Activated CD8-positive, alpha-beta T cell treated with anti-CD3 and anti-CD28 coated beads, Interleukin-2, amount 10 ng/mL, durations not matched to agents 7 days and 5 days (primary cell): ENCODE data around the gene HOMER2. TPM values are rescaled to one million over a fixed set of nuclear protein-coding genes. Genes with fewer than 3 reads are reported as not detected.
"Not testable (repeated sequence)": the region's sequence is repeated elsewhere in the genome, so short reads cannot be mapped to it uniquely, and the experiment has no call there.

Source experiments
- ATAC-seq: fragments of 150-1000 bp; cut with Tn5 transposase; one replicate; pipeline ENCODE4 v1.10.0; 2021; ENCODE audit warnings: moderate library complexity
- CTCF ChIA-PET: fragments of 350-600 bp; sonication (Branson Sonifier 250); formaldehyde crosslinking; loops from one replicate; lab custom pipeline; 2021; ENCODE audit warnings: antibody characterized with exemption; lab: Charles Lee
- POLR2A ChIA-PET: fragments of 350-600 bp; sonication (Branson Sonifier 250); formaldehyde crosslinking; loops from one replicate; lab custom pipeline; 2021; ENCODE audit warnings: antibody characterized with exemption; lab: Charles Lee
- DNase-seq: peaks from one replicate; pipeline ENCODE4 v3.0.0-alpha.2; 2020
- H3K27ac Mint-ChIP-seq: one replicate; pipeline ENCODE4 v1.8.0; 2021; ENCODE audit warnings: mild to moderate bottlenecking, mixed read lengths
- H3K27me3 Mint-ChIP-seq: one replicate; pipeline ENCODE4 v1.8.0; 2021; ENCODE audit warnings: low read depth, mixed read lengths
- H3K36me3 Mint-ChIP-seq: one replicate; pipeline ENCODE4 v1.8.0; 2021; ENCODE audit warnings: low read depth, mixed read lengths
- H3K4me1 Mint-ChIP-seq: one replicate; pipeline ENCODE4 v1.8.0; 2021; ENCODE audit warnings: low read depth, mixed read lengths
- H3K4me3 Mint-ChIP-seq: one replicate; pipeline ENCODE4 v1.8.0; 2021; ENCODE audit warnings: mild to moderate bottlenecking, mixed read lengths
- H3K9me3 Mint-ChIP-seq: one replicate; pipeline ENCODE4 v1.8.0; 2022; ENCODE audit warnings: mixed read lengths; ENCODE audit not compliant: insufficient read depth
- total RNA-seq, 2 experiments: library from RNA; stranded (reverse); gene quantifications; one replicate each; pipeline ENCODE4 v1.2.3, GENCODE V29; 2021

The HOMER2 gene
- total RNA-seq, 2 experiments from 2014 or later = 12.0 to 12.8 TPM

DNA sequence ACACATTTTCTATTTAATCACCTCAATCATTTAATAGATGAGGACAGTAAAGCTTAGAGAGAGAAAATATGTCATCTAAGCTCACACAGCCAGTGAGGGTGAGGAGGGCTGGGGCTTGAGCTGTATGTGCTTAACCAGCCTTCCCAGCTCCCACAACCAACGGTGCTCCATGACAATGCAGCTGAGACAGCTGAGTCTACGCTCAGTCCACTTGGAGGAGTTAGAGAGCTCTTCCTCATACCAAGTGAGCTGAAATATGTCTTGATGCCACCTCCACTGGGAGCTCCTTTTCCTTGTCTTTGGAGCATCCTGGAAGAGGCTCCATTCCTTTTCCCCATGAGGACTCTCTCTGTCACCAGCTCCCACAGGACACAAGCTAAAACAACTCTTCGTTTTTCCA is 9.3 kb downstream of the HOMER2 start:
- Mint-ChIP-seq H3K27me3 (peaks cover 11% of the 10 kb centered on the region), H3K27ac (no peak overlapping the region), H3K9me3 (no peaks in the 10 kb centered on the region), H3K36me3 (no peaks in the 10 kb centered on the region), H3K4me3 (no peak overlapping the region), H3K4me1 (no peaks in the 10 kb centered on the region)
- POLR2A ChIA-PET = no interaction called here
- ATAC-seq (no peak), DNase-seq (no peak)
- CTCF ChIA-PET = no interaction called here

DNA sequence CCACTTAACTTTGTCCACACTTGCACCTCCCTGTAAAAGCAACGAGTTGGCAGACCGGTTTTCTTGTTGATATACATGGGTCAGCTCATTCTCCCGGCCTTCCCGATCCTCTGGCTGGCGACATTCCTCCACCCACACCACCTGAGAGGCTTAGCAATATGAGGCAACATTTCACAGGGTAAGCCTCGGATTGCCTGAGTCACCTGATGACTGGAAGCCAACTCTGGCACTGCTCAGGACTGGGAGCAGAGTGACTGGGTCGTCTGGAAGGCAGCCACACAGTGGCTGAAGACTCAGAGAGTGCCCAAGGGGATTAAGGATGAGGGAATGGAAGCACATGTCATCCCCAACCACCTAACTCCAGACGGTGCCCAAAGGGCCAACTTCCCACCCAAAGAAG is 9.8 kb downstream of the HOMER2 start:
- Mint-ChIP-seq H3K9me3 (no peaks in the 10 kb centered on the region), H3K4me3 (no peak overlapping the region), H3K36me3 (no peaks in the 10 kb centered on the region), H3K27ac (no peak overlapping the region), H3K27me3 (peaks cover 11% of the 10 kb centered on the region), H3K4me1 (no peaks in the 10 kb centered on the region)
- ATAC-seq = no peak
- DNase-seq = no peak
- CTCF ChIA-PET = no interaction called here
- POLR2A ChIA-PET = no interaction called here

DNA sequence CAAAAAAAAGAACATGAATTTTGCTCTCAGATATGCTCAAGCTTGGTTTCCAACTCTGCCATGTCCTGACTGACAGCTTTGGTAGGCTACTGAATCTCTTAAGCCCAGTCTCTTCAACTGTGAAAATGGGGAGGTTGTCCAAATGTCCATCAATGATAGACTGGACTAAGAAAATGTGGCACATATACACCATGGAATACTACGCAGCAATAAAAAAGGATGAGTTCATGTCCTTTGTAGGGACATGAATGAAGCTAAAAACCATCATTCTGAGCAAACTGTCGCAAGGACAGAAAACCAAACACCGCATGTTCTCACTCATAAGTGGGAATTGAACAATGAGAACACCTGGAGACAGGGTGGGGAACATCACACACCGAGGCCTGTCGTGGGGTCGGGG is 12.8 kb downstream of the HOMER2 start:
- not testable (repeated sequence) for H3K36me3 Mint-ChIP-seq

DNA sequence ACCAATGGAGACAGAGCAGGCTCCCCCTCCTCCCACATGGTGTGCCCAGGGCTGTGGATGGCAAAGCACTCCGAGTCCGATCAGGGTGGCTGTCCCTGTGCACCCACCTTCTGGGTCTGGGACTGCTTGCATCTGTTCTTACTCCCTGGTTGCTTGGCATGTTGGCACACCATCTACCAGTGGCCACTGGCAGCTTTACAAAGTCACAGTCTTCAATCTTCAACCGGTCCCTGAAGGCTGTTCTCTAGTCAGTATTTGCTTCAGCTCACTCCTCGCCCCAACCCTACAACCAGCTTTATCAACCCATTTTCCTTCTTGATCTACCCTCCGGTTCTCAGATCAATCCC is 14.8 kb downstream of the HOMER2 start:
- ATAC-seq (no peak), DNase-seq (no peak)
- Mint-ChIP-seq H3K9me3 (no peaks in the 10 kb centered on the region), H3K36me3 (no peaks in the 10 kb centered on the region), H3K27me3 (peaks cover 5% of the 10 kb centered on the region), H3K4me1 (no peaks in the 10 kb centered on the region), H3K4me3 (no peak overlapping the region), H3K27ac (no peak overlapping the region)
- POLR2A ChIA-PET = no interaction called here
- CTCF ChIA-PET = no interaction called here

More for the DNA sequence above, 12.8 kb downstream of the HOMER2 start:
- POLR2A ChIA-PET, H3K4me1 Mint-ChIP-seq, H3K4me3 Mint-ChIP-seq, ATAC-seq, H3K27me3 Mint-ChIP-seq, DNase-seq, CTCF ChIA-PET, H3K27ac Mint-ChIP-seq, H3K9me3 Mint-ChIP-seq: not testable (repeated sequence)

DNA sequence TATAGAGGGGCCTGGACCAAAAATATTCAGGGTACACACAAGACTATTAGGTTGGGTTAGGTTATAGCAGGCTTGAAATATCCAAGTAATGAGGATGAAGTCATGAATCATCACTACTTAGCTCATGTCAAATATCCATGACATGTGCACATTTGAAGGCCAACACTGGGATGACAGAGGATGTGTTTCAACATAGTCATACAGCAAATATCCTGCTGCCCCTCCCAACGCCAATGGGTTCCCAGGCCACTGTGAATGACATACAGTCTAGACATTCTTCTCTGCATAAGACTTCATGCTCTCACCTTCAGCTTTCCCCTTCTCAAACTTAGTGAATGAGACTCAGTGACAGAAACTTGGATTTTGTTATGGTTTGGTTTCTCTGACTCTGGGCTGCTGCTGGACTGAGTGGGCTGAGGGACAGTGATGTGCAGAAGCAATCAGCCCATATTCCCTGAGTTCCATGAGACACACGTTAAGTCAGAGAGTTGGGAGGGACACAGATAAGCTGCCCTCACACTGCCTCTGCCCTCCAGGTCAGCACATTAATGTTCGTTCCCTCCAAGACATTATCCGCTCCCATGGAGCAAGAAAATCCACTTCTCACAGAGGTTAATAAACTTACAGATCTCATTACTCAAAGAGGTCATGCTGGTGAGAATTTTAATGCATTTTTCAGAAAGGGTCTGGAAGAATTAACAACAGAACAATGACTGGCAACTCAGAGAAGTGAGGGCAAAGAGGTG is 15.4 kb downstream of the HOMER2 start:
- DNase-seq (no peak), ATAC-seq (no peak)
- Mint-ChIP-seq H3K36me3 (no peaks in the 10 kb centered on the region), H3K9me3 (no peaks in the 10 kb centered on the region), H3K27ac (no peak overlapping the region), H3K27me3 (peaks cover 5% of the 10 kb centered on the region), H3K4me3 (no peak overlapping the region), H3K4me1 (no peaks in the 10 kb centered on the region)
- CTCF ChIA-PET = no interaction called here
- POLR2A ChIA-PET = interaction anchor here (0.8 kb wide), 1 partner anchor 23 kb away, joined by 3 read pairs; no protein-coding TSS in a partner anchor

DNA sequence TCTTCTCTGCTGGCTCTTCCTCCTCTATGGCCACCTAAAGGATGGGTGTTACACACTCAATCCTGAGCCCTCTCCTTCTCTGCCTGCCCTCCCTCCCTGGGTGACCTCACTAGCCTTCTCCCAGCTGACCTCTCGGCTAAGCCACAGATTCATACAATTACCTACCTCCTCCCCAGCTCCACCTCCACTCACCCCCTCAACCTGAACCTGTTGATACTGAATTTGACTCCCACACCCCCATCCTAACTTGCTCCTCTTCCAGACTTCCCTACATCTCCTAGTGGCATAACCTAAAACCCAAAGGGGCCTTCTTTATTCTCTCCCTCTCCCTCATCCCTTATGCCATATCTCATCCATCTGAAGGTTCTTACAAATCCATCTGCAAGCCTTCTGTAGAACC is 17.1 kb downstream of the HOMER2 start:
- no peaks in the 10 kb centered on the region for H3K36me3 Mint-ChIP-seq
- POLR2A ChIA-PET = no interaction called here
- H3K9me3 Mint-ChIP-seq = no peaks in the 10 kb centered on the region
- peak overlapping the region; percentile 19 for H3K27ac Mint-ChIP-seq
- DNase-seq = no peak
- H3K4me1 Mint-ChIP-seq = no peaks in the 10 kb centered on the region
- H3K4me3 Mint-ChIP-seq = no peak overlapping the region
- no peak for ATAC-seq
- CTCF ChIA-PET = no interaction called here
- peaks cover 3% of the 10 kb centered on the region for H3K27me3 Mint-ChIP-seq

DNA sequence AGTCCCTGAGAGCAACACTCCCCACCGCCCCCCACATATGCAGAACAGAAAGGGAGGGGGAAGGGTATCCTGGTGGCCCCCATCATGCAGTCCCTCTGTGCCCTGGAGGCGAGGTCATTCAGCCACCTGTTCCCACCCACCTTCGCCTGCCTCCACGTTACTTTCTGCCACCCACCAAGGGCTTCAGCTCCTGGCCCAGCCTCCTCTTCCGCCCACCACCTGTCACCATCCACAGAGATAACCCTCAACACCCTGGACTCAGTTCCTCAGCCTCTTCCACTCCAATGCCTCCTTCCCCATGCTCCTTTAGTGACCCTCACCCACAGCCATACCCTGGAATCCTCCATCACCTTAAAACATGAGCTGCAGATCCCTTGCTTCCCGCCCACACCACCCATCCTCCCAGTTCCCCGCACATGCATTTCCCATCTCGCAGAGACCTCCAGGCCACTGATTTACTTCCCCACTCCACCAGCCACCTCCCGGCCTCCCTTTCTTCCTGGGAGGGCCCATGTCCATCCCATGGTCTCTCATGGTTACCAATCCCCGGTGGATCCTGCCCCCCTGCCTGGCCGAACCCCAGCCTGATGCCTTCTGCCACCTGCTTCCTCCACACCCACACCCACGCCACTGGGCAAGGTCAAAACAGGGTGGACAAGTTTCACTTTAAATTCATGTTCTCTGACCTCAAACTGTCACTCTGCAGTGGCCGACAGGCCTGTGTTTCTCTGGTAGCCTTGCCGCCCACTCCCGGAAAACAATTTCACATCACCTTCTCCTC is 18.2 kb downstream of the HOMER2 start:
- Mint-ChIP-seq H3K27me3 (peaks cover 3% of the 10 kb centered on the region), H3K4me1 (no peaks in the 10 kb centered on the region), H3K9me3 (no peaks in the 10 kb centered on the region), H3K4me3 (no peak overlapping the region), H3K36me3 (no peaks in the 10 kb centered on the region), H3K27ac (no peak overlapping the region)
- ChIA-PET CTCF (no interaction called here), POLR2A (no interaction called here)
- DNase-seq = no peak
- ATAC-seq = no peak

DNA sequence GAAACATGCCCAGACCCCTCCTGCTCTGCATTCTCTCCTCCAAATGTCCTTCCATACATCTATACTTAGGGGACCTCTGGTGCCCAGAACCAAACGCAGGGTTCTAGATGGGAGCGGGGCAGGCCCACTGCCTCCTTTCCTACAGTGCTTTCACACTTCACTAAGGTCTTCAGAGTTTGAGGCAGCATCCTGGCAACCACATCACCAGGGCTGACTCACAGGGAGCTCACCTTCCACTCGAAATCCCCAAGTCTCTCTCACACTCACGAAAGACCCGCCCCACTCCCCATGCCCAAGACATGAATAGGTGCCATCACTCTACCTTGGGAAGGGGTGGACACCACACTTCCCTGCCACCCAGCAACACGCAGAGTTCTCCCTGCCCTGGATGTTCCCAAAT is 18.9 kb downstream of the HOMER2 start:
- DNase-seq (no peak), ATAC-seq (no peak)
- Mint-ChIP-seq H3K4me3 (no peak overlapping the region), H3K4me1 (no peaks in the 10 kb centered on the region), H3K27ac (no peak overlapping the region), H3K9me3 (no peaks in the 10 kb centered on the region), H3K36me3 (no peaks in the 10 kb centered on the region), H3K27me3 (peaks cover 3% of the 10 kb centered on the region)
- ChIA-PET POLR2A (no interaction called here), CTCF (no interaction called here)

DNA sequence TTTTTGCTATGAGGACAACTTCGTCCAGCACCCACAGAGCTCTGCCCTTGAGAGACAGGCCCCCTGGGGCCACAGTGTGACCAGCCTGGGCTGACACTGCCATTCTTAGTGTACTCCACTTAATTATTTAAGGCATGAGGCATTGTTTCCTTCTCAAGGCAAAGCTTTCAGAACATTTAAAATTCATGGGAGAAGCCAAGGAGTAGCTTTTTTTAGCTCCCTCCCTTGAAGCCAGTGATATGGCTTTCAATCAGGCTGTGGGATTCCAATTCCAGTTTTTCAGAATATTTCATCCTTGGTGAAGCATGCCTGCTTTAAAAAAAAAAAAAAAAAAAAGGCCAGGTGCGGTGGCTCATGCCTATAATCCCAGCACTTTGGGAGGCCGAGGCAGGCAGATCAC is 21.3 kb downstream of the HOMER2 start:
- CTCF ChIA-PET = no interaction called here

DNA sequence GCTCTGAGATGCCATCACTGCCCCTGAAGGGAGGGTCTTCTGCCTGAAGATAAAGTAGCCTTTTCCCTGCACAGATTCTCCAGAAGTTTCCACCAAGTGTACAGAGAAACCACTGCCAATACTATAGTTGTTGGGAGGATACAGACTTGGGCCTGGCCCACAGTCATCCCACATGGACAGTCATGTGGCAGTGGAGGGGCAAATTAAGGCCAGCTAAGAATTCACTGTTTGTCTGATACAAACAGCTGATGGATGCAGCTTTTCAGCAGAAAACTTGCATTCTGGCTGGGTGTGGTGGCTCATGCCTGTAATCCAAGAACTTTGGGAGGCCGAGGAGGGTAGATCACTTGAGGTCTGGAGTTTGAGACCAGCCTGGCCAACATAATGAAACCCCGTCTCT is 22.1 kb downstream of the HOMER2 start:
- Mint-ChIP-seq H3K27ac (no peak overlapping the region), H3K4me3 (no peak overlapping the region), H3K9me3 (no peaks in the 10 kb centered on the region), H3K27me3 (no peaks in the 10 kb centered on the region), H3K36me3 (no peaks in the 10 kb centered on the region), H3K4me1 (no peaks in the 10 kb centered on the region)
- POLR2A ChIA-PET = no interaction called here
- DNase-seq (no peak), ATAC-seq (no peak)
- CTCF ChIA-PET = no interaction called here

More for the DNA sequence above, 21.3 kb downstream of the HOMER2 start:
- peaks cover 3% of the 10 kb centered on the region for H3K27me3 Mint-ChIP-seq
- H3K4me1 Mint-ChIP-seq = no peaks in the 10 kb centered on the region
- H3K27ac Mint-ChIP-seq = no peak overlapping the region
- no peaks in the 10 kb centered on the region for H3K9me3 Mint-ChIP-seq
- DNase-seq (no peak), ATAC-seq (no peak)
- H3K4me3 Mint-ChIP-seq = no peak overlapping the region
- H3K36me3 Mint-ChIP-seq = no peaks in the 10 kb centered on the region
- POLR2A ChIA-PET = no interaction called here

DNA sequence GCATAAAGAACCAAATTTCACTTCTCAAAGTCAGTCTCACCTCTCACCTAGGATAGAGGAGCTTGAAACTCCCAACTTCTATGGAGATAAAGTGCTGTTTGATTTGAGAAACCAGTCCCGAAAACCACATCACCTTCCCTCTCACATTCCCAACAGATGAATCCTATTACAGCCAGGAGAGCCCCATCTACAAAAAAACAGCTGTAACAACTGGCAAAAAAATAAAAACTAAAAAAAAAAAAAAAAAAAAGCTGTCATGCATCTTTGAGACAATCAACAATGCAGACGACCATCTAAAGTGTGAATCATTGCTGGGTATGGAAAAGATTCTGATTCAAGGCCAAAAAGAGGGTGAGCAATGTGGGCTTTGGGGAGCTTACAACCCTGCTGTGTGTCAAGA is 23.8 kb downstream of the HOMER2 start:
- ChIA-PET CTCF (no interaction called here), POLR2A (no interaction called here)
- Mint-ChIP-seq H3K9me3 (no peaks in the 10 kb centered on the region), H3K36me3 (no peaks in the 10 kb centered on the region), H3K4me1 (no peaks in the 10 kb centered on the region), H3K27me3 (no peaks in the 10 kb centered on the region), H3K27ac (no peak overlapping the region), H3K4me3 (no peak overlapping the region)
- no peak for ATAC-seq
- DNase-seq = no peak

DNA sequence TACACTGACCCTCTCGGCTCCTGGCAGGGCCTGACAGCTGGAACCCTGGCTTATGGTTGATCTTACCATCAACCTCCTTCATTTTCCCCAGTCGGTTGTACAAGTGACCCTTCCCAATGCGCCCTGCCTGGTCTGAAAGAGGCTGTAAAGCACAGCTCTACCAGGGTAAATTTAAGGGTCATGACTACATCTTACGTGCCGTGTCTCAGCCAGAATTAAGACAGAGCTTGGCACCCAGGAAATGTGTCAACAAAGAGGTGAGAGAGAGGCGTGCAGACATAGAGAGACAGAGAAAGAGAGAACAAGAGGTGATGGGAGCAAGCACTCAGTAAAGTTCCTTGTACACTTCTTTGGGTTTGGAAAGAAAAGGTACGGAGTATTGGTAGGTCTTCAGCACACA is 28.8 kb downstream of the HOMER2 start:
- no peaks in the 10 kb centered on the region for H3K9me3 Mint-ChIP-seq
- no peaks in the 10 kb centered on the region for H3K4me1 Mint-ChIP-seq
- no peaks in the 10 kb centered on the region for H3K36me3 Mint-ChIP-seq
- ATAC-seq (no peak), DNase-seq (no peak)
- peaks cover 3% of the 10 kb centered on the region for H3K27me3 Mint-ChIP-seq
- ChIA-PET POLR2A (no interaction called here), CTCF (no interaction called here)
- no peak overlapping the region for H3K27ac Mint-ChIP-seq
- no peak overlapping the region for H3K4me3 Mint-ChIP-seq
